Activated CD8-positive, alpha-beta T cell treated with anti-CD3 and anti-CD28 coated beads for 36 hours (primary cell): Measurements from ENCODE around the gene PDZD2. TPM values are rescaled to one million over a fixed set of nuclear protein-coding genes. Genes with fewer than 3 reads are reported as not detected.
"Not testable (repeated sequence)": the region's sequence is repeated elsewhere in the genome, so short reads cannot be mapped to it uniquely, and the experiment has no call there.

Source experiments
- ATAC-seq: fragments of 200-7000 bp; cut with Tn5 transposase; one replicate; pipeline ENCODE4 v1.10.0; 2021; ENCODE audit warnings: mild to moderate bottlenecking, moderate library complexity
- CTCF ChIA-PET: fragments of 350-600 bp; sonication (Branson Sonifier 250); formaldehyde crosslinking; loops from one replicate; lab custom pipeline; 2021; ENCODE audit warnings: antibody characterized with exemption; lab: Charles Lee
- POLR2A ChIA-PET: fragments of 350-600 bp; sonication (Branson Sonifier 250); formaldehyde crosslinking; loops from one replicate; lab custom pipeline; 2021; ENCODE audit warnings: antibody characterized with exemption; lab: Charles Lee
- DNase-seq: peaks from one replicate; pipeline ENCODE4 v3.0.0-alpha.2; 2020
- H3K27ac Mint-ChIP-seq: one replicate; pipeline ENCODE4 v1.8.0; 2021; ENCODE audit warnings: mild to moderate bottlenecking, mixed read lengths
- H3K27me3 Mint-ChIP-seq: one replicate; pipeline ENCODE4 v1.8.0; 2021; ENCODE audit warnings: mixed read lengths
- H3K36me3 Mint-ChIP-seq: one replicate; pipeline ENCODE4 v1.8.0; 2021; ENCODE audit warnings: low read depth, mixed read lengths
- H3K4me1 Mint-ChIP-seq: one replicate; pipeline ENCODE4 v1.8.0; 2021; ENCODE audit warnings: low read depth, mixed read lengths
- H3K4me3 Mint-ChIP-seq: one replicate; pipeline ENCODE4 v1.8.0; 2021; ENCODE audit warnings: mild to moderate bottlenecking, moderate library complexity, mixed read lengths
- H3K9me3 Mint-ChIP-seq: one replicate; pipeline ENCODE4 v1.8.0; 2021; ENCODE audit warnings: mixed read lengths
- CTCF ChIP-seq: fragments of 200-600 bp; IDR thresholded peaks from one replicate; pipeline ENCODE4 v1.8.0; 2022; ENCODE audit warnings: antibody characterized with exemption, mild to moderate bottlenecking
- intact Hi-C: fragments of 100-400 bp; cut with micrococcal nuclease; formaldehyde crosslinking; loops from one replicate; pipeline ENCODE4 v1.10.0; 2022
- total RNA-seq, 2 experiments: library from RNA; stranded (reverse); gene quantifications; one replicate each; pipeline ENCODE4 v1.2.3, GENCODE V29; 2021

PDZD2 gene
- total RNA-seq, 2 experiments from 2014 or later, result not detected

- no peak for TF ChIP-seq CTCF
- H3K9me3 Mint-ChIP-seq, result no peaks in the 10 kb centered on the region
- intact Hi-C loops, result no loop called here
- ChIA-PET POLR2A (interaction anchor here (0.6 kb wide), 1 partner anchor 484 kb away, joined by 3 read pairs; no protein-coding TSS in a partner anchor), CTCF (no interaction called here)
- H3K36me3 Mint-ChIP-seq, result no peaks in the 10 kb centered on the region
- DNase-seq (no peak), ATAC-seq (no peak)
- no peak overlapping the region for H3K27ac Mint-ChIP-seq
- H3K4me3 Mint-ChIP-seq, result no peak overlapping the region
- H3K27me3 Mint-ChIP-seq, result peaks cover under 1% of the 10 kb centered on the region
- H3K4me1 Mint-ChIP-seq, result no peaks in the 10 kb centered on the region
These were observed 88.0 kb downstream of the PDZD2 start for GRCh38 chr5:31726952-31727351.

GRCh38 chr5:31728039-31728438, 89.1 kb downstream of the PDZD2 start:
- Mint-ChIP-seq H3K4me3 (no peak overlapping the region), H3K4me1 (no peaks in the 10 kb centered on the region), H3K36me3 (no peaks in the 10 kb centered on the region), H3K9me3 (no peaks in the 10 kb centered on the region), H3K27ac (no peak overlapping the region), H3K27me3 (no peaks in the 10 kb centered on the region)
- intact Hi-C loops, result no loop called here
- DNase-seq (no peak), ATAC-seq (no peak)
- TF ChIP-seq CTCF, result no peak
- CTCF ChIA-PET, result no interaction called here
- POLR2A ChIA-PET, result no interaction called here

- intact Hi-C loops, H3K27me3 Mint-ChIP-seq, H3K27ac Mint-ChIP-seq, H3K9me3 Mint-ChIP-seq, CTCF ChIA-PET, H3K4me3 Mint-ChIP-seq, H3K36me3 Mint-ChIP-seq, POLR2A ChIA-PET, DNase-seq, ATAC-seq, H3K4me1 Mint-ChIP-seq: not testable (repeated sequence)
These were observed 89.9 kb downstream of the PDZD2 start for GRCh38 chr5:31728806-31729205.

- H3K27me3 Mint-ChIP-seq, result no peaks in the 10 kb centered on the region
- no peaks in the 10 kb centered on the region for H3K9me3 Mint-ChIP-seq
- TF ChIP-seq CTCF, result no peak
- H3K36me3 Mint-ChIP-seq, result no peaks in the 10 kb centered on the region
- no peak overlapping the region for H3K27ac Mint-ChIP-seq
- CTCF ChIA-PET, result no interaction called here
- no peak overlapping the region for H3K4me3 Mint-ChIP-seq
- intact Hi-C loops, result no loop called here
- POLR2A ChIA-PET, result no interaction called here
- DNase-seq (no peak), ATAC-seq (no peak)
- no peaks in the 10 kb centered on the region for H3K4me1 Mint-ChIP-seq
These were observed 91.2 kb downstream of the PDZD2 start for GRCh38 chr5:31730139-31730538.

- Mint-ChIP-seq H3K36me3 (no peaks in the 10 kb centered on the region), H3K27me3 (no peaks in the 10 kb centered on the region), H3K9me3 (no peaks in the 10 kb centered on the region), H3K27ac (no peak overlapping the region), H3K4me3 (no peak overlapping the region), H3K4me1 (no peaks in the 10 kb centered on the region)
- no peak for TF ChIP-seq CTCF
- ATAC-seq (no peak), DNase-seq (no peak)
- ChIA-PET CTCF (no interaction called here), POLR2A (no interaction called here)
- intact Hi-C loops, result no loop called here
These were observed 92.1 kb downstream of the PDZD2 start for GRCh38 chr5:31731016-31731415.
